ENCODE data around the gene PTPRT.

DNA sequence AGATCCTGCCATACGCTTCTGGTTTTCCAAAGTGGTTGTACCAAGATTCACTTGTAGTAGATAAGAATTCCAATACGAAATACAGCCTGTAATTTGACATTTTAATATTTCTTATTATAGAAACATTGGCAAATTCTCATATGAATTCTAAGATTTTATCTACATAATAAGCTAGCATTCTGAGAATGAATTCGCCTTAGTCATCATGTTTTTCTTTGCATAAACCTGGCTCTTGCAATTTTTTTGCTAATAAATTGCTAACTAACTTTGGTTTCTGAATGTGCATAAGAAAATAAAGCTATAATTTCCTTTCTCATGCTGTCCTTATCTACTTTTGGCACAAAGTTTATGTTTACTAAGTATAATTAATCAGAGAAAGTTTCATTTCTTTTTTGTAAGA, 673.0 kb downstream of the PTPRT start:
- no peak for TF ChIP-seq POLR2A (IDR thresholded peaks at IDR 0.05)
- TF ChIP-seq, protein P1, sequence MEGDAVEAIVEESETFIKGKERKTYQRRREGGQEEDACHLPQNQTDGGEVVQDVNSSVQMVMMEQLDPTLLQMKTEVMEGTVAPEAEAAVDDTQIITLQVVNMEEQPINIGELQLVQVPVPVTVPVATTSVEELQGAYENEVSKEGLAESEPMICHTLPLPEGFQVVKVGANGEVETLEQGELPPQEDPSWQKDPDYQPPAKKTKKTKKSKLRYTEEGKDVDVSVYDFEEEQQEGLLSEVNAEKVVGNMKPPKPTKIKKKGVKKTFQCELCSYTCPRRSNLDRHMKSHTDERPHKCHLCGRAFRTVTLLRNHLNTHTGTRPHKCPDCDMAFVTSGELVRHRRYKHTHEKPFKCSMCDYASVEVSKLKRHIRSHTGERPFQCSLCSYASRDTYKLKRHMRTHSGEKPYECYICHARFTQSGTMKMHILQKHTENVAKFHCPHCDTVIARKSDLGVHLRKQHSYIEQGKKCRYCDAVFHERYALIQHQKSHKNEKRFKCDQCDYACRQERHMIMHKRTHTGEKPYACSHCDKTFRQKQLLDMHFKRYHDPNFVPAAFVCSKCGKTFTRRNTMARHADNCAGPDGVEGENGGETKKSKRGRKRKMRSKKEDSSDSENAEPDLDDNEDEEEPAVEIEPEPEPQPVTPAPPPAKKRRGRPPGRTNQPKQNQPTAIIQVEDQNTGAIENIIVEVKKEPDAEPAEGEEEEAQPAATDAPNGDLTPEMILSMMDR (IDR thresholded peaks at IDR 0.05): no peak
